Measurements from ENCODE around the gene KCNQ1OT1.

KCNQ1OT1 gene

DNA sequence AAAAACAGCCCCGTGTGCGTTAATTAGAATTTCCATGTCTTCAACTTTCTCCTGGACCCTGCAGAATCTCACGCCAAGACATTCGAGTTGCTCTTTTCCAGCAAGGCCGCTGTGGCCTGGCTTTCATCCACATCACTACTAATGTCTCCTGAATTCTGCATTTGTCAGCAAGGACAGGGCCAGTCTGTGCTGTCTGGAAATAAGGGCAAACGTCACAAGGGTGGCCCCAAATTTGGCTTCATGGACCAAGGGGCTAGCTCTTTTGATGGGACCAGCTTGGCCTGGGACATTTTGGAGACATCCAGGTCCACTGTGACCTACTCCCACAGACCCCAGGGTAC lies 33.4 kb downstream of the KCNQ1OT1 start:
- Histone ChIP-seq H3K27ac (ENCODE audit: insufficient read depth, low read depth, low read length, poor library complexity, severe bottlenecking) (no peak overlapping the region), H3K27me3 (ENCODE audit: control insufficient read depth, insufficient read depth, low read length, poor library complexity, severe bottlenecking) (no peaks in the 10 kb centered on the region), H3K36me3 (ENCODE audit: control insufficient read depth, insufficient read depth, low read length) (no peaks in the 10 kb centered on the region), H3K4me1 (ENCODE audit: control insufficient read depth, insufficient read depth, low read length) (no peaks in the 10 kb centered on the region), H3K9me3 (ENCODE audit: control insufficient read depth, low read length) (no peaks in the 10 kb centered on the region), H3K4me3 (ENCODE audit: insufficient read depth, low read depth, low read length) (no peak overlapping the region)
- WGBS, 2 experiments: 91 to 96% methylated on average over 6 of the region's 6 CpGs

GRCh38 chr11:2665526-2666400 lies 34.0 kb downstream of the KCNQ1OT1 start:
- no peak overlapping the region for H3K27ac ChIP-seq (ENCODE audit: insufficient read depth, low read depth, low read length, poor library complexity, severe bottlenecking)
- WGBS, 2 experiments: 92 to 93% methylated on average over 11 of the region's 11 CpGs

DNA sequence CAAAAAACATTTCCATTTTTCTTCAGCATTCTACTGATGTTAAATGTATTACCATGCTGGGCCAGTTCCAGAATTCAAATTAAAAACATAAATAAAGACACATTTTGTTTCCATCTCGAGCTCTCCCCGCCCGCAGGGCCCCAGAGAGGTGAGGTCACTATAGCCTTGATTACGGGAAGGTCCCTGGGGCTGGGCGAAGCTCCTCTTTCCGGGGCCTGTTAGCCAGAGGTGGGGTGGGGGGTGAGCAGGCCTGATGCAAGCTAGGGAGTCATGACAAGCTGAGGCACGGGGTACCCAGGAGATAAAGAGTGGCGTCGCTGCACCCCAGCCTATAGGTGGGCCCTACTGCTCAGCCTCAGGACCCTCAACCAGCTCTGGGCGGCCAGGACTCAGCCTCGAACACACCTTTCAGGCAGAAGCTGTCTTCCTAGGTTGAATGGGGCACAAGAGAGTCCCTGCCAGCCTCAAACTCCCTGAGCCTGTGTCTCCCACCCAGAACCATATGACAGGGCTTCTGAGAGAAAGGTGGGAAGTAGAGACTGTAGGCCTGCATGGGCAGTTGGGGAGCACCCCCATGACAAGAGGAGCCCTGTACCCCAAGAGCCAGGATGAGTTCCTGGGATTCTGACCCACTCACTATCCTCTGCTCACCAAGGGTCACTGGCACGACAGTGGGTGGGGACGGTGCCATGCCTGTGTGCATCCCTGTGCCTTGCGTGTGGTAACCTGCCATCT lies 34.8 kb downstream of the KCNQ1OT1 start:
- H3K4me3 ChIP-seq (ENCODE audit: insufficient read depth, low read depth, low read length): no peak overlapping the region
- H3K27me3 ChIP-seq (ENCODE audit: control insufficient read depth, insufficient read depth, low read length, poor library complexity, severe bottlenecking): no peaks in the 10 kb centered on the region
- no peak overlapping the region for H3K27ac ChIP-seq (ENCODE audit: insufficient read depth, low read depth, low read length, poor library complexity, severe bottlenecking)
- no peaks in the 10 kb centered on the region for H3K4me1 ChIP-seq (ENCODE audit: control insufficient read depth, insufficient read depth, low read length)
- 96% methylated on average over 14 of the region's 14 CpGs for WGBS, 2 experiments
- no peaks in the 10 kb centered on the region for H3K9me3 ChIP-seq (ENCODE audit: control insufficient read depth, low read length)
- H3K36me3 ChIP-seq (ENCODE audit: control insufficient read depth, insufficient read depth, low read length): no peaks in the 10 kb centered on the region

More at GRCh38 chr11:2665526-2666400, 34.0 kb downstream of the KCNQ1OT1 start:
- H3K9me3 ChIP-seq (ENCODE audit: control insufficient read depth, low read length): no peaks in the 10 kb centered on the region
- no peaks in the 10 kb centered on the region for H3K27me3 ChIP-seq (ENCODE audit: control insufficient read depth, insufficient read depth, low read length, poor library complexity, severe bottlenecking)
- H3K36me3 ChIP-seq (ENCODE audit: control insufficient read depth, insufficient read depth, low read length): no peaks in the 10 kb centered on the region
- no peaks in the 10 kb centered on the region for H3K4me1 ChIP-seq (ENCODE audit: control insufficient read depth, insufficient read depth, low read length)
- no peak overlapping the region for H3K4me3 ChIP-seq (ENCODE audit: insufficient read depth, low read depth, low read length)

- Histone ChIP-seq H3K27me3 (ENCODE audit: control insufficient read depth, insufficient read depth, low read length, poor library complexity, severe bottlenecking) (no peaks in the 10 kb centered on the region), H3K4me3 (ENCODE audit: insufficient read depth, low read depth, low read length) (no peak overlapping the region), H3K36me3 (ENCODE audit: control insufficient read depth, insufficient read depth, low read length) (no peaks in the 10 kb centered on the region), H3K4me1 (ENCODE audit: control insufficient read depth, insufficient read depth, low read length) (no peaks in the 10 kb centered on the region), H3K27ac (ENCODE audit: insufficient read depth, low read depth, low read length, poor library complexity, severe bottlenecking) (no peak overlapping the region), H3K9me3 (ENCODE audit: control insufficient read depth, low read length) (peaks cover under 1% of the 10 kb centered on the region)
- 89 to 90% methylated on average over 9 of the region's 9 CpGs for WGBS, 2 experiments
Measured at GRCh38 chr11:2664376-2664775, 35.4 kb downstream of the KCNQ1OT1 start.

DNA sequence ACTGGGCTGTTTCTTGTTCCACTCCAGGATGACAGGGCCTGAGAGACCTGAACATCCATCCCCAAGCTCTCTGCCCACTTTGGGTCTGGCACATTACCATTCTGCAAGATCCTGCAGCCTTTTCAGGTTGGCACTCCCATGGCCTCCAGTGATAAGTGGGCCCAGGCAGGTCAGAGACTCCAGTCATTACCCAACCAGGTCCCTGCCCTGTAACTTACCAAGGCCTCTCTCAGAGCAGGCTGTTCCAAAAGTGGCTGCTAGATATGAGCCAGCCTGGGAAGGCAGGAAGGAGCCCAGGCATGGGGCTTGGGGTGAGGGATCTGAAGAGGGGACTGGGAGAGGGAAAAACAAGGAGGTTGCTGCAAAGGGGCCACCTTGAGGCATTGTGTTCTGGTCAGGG lies 35.9 kb downstream of the KCNQ1OT1 start:
- H3K9me3 ChIP-seq (ENCODE audit: control insufficient read depth, low read length): peaks cover 4% of the 10 kb centered on the region
- H3K36me3 ChIP-seq (ENCODE audit: control insufficient read depth, insufficient read depth, low read length): no peaks in the 10 kb centered on the region
- no peak overlapping the region for H3K27ac ChIP-seq (ENCODE audit: insufficient read depth, low read depth, low read length, poor library complexity, severe bottlenecking)
- no peaks in the 10 kb centered on the region for H3K27me3 ChIP-seq (ENCODE audit: control insufficient read depth, insufficient read depth, low read length, poor library complexity, severe bottlenecking)
- no peak overlapping the region for H3K4me3 ChIP-seq (ENCODE audit: insufficient read depth, low read depth, low read length)
- H3K4me1 ChIP-seq (ENCODE audit: control insufficient read depth, insufficient read depth, low read length): no peaks in the 10 kb centered on the region

GRCh38 chr11:2663506-2663905 lies 36.3 kb downstream of the KCNQ1OT1 start:
- no peaks in the 10 kb centered on the region for H3K4me1 ChIP-seq (ENCODE audit: control insufficient read depth, insufficient read depth, low read length)
- no peak overlapping the region for H3K27ac ChIP-seq (ENCODE audit: insufficient read depth, low read depth, low read length, poor library complexity, severe bottlenecking)
- no peak overlapping the region for H3K4me3 ChIP-seq (ENCODE audit: insufficient read depth, low read depth, low read length)
- peaks cover 4% of the 10 kb centered on the region for H3K9me3 ChIP-seq (ENCODE audit: control insufficient read depth, low read length)
- H3K27me3 ChIP-seq (ENCODE audit: control insufficient read depth, insufficient read depth, low read length, poor library complexity, severe bottlenecking): no peaks in the 10 kb centered on the region
- no peaks in the 10 kb centered on the region for H3K36me3 ChIP-seq (ENCODE audit: control insufficient read depth, insufficient read depth, low read length)
- 94 to 95% methylated on average over 2 of the region's 2 CpGs for WGBS, 2 experiments

DNA sequence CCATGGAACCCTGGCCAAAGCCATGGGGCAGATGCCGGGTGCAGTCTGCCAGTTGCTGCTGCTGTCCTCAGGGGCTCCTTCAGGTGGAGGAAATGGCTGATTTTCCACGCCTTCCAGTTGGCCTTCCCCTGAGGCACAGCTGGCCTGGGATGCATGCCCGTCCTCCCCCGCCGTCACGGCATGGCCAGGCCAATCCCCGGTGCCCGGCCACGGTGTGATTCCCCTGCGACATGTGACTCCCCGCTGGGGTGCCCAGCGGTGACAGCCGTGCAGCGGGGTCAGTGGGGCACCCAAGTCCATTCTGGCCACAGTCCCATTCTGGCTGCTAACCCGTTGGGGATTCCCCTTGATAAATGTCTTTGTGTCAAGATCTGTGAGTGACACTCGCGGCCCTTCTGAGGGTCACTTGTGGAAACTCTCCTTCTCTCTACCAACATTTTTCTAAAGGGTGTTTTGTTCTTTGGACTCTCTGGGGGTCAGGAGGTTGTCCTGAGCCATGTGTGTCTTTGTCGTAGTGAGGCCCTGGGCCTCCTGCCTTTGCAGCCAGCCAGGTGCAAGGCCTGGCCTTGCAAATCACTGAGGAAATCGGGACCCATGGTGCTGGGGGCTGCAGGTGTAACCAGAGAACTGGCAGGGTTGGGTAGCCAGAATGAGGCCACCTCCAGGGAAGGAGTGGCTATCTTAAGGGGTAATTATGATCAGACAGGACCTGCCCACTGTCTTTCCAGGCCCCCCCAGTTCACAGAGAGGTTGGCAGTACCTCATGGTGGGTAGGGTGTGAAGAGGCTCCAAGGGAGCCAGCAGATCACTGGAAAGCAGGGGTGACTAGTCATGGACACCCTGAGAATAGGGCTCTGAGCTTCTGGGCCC lies 37.1 kb downstream of the KCNQ1OT1 start:
- H3K4me1 ChIP-seq (ENCODE audit: control insufficient read depth, insufficient read depth, low read length): no peaks in the 10 kb centered on the region
- H3K27ac ChIP-seq (ENCODE audit: insufficient read depth, low read depth, low read length, poor library complexity, severe bottlenecking): no peak overlapping the region
- WGBS, 2 experiments: 93 to 95% methylated on average over 19 of the region's 19 CpGs
- H3K36me3 ChIP-seq (ENCODE audit: control insufficient read depth, insufficient read depth, low read length): no peaks in the 10 kb centered on the region
- no peak overlapping the region for H3K4me3 ChIP-seq (ENCODE audit: insufficient read depth, low read depth, low read length)
- peaks cover 4% of the 10 kb centered on the region for H3K9me3 ChIP-seq (ENCODE audit: control insufficient read depth, low read length)
- H3K27me3 ChIP-seq (ENCODE audit: control insufficient read depth, insufficient read depth, low read length, poor library complexity, severe bottlenecking): no peaks in the 10 kb centered on the region

DNA sequence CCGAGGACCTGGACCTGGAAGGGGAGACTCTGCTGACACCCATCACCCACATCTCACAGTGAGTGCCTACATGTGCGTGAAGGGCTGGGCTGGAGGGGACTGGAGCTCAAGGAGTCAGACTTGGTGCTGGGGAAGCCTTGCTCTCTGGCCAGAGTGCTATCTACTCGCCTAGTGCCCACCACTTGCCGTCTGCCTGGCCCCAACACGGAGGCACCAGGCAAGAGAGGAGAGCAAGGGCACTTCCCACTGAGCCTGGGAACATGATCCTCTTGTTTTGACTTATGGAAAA lies 37.8 kb downstream of the KCNQ1OT1 start:
- Histone ChIP-seq H3K4me1 (ENCODE audit: control insufficient read depth, insufficient read depth, low read length) (no peaks in the 10 kb centered on the region), H3K36me3 (ENCODE audit: control insufficient read depth, insufficient read depth, low read length) (no peaks in the 10 kb centered on the region), H3K27ac (ENCODE audit: insufficient read depth, low read depth, low read length, poor library complexity, severe bottlenecking) (no peak overlapping the region), H3K4me3 (ENCODE audit: insufficient read depth, low read depth, low read length) (no peak overlapping the region), H3K27me3 (ENCODE audit: control insufficient read depth, insufficient read depth, low read length, poor library complexity, severe bottlenecking) (no peaks in the 10 kb centered on the region), H3K9me3 (ENCODE audit: control insufficient read depth, low read length) (peaks cover 4% of the 10 kb centered on the region)
- WGBS, 2 experiments: 95 to 96% methylated on average over 5 of the region's 5 CpGs

DNA sequence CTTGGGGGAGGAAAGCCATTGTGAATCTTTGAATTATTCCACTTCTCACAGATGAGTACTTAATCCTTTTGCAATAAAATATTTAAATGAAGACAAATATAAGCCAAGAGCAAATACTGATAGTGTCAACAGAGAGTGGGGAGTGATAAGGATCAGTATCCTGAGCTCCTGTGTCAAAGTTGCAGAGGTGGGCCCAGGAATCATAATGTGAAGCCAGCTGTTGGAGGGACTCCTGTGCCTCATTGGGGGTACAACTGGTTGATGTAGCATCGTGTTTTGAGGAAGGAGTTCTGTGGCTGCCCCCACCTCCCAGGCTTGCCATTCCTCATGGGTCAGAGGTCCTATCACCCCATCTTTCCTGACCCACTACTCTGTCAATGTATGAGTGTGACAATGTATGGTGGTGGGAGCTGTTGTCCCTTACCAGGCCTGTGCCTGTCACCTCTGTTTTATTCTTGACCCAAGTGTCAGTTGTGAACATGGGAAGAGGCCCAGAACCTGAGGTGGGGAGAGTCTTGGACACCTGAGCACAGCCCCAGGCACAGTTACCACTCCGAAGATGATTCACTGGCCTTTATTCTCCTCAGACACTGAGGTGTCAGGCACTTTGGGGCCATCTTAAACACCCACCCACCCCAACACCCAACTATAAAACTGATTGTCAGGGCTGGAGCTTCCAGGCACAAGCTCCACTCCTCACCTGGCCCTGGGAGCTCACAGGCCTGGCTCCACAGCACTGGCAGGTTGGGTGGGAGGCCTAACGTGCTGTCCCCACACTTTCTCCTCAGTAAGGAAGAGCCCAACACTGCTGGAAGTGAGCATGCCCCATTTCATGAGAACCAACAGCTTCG lies 38.4 kb downstream of the KCNQ1OT1 start:
- Histone ChIP-seq H3K36me3 (ENCODE audit: control insufficient read depth, insufficient read depth, low read length) (no peaks in the 10 kb centered on the region), H3K4me1 (ENCODE audit: control insufficient read depth, insufficient read depth, low read length) (no peaks in the 10 kb centered on the region), H3K27me3 (ENCODE audit: control insufficient read depth, insufficient read depth, low read length, poor library complexity, severe bottlenecking) (no peaks in the 10 kb centered on the region), H3K9me3 (ENCODE audit: control insufficient read depth, low read length) (peaks cover 4% of the 10 kb centered on the region), H3K4me3 (ENCODE audit: insufficient read depth, low read depth, low read length) (no peak overlapping the region), H3K27ac (ENCODE audit: insufficient read depth, low read depth, low read length, poor library complexity, severe bottlenecking) (no peak overlapping the region)
- 93 to 97% methylated on average over 4 of the region's 4 CpGs for WGBS, 2 experiments

All from ectodermal cell (in vitro differentiated cells).